ENCODE results near the gene PACSIN1.
"Not testable (repeated sequence)": the region's sequence is repeated elsewhere in the genome, so short reads cannot be mapped to it uniquely, and the experiment has no call there.

The PACSIN1 gene

DNA sequence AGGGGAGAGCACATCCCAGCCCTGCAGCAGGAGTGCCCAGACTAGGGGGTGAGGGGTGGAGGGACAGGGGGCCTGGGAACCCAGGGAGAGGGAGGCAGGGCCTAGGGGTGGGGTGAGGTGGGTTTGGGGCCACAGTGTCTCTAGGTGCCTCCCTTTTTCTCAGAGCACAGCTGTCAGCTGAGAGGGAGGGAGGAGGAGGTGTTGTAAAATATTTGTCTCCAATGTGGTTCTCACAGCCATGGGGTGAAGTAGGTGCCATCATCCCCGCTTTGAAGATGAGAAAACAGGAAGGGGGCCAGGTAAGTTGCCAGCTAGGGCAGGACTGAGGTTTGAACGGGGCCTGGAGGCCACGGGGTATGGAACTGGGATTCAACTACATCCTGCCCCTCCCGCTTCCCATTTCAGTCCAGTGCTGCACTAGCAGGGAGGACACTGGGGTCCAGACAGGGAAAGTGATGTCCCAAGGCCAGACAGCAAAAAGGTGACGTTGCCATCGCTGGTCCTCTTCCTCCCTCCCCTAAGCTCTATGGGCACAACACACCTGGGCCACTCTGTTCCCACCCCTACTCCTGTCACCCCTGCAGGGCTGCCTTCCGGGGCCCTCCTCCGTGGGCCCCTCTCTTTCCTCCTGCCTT is 20.3 kb downstream of the PACSIN1 start:
- H3K27ac ChIP-seq (ENCODE audit: low read depth, low read length), result no peak overlapping the region
- no peak overlapping the region for H3K4me3 ChIP-seq (ENCODE audit: low read depth, low read length)
- no peak overlapping the region for H3K9ac ChIP-seq (ENCODE audit: low read length)
- H3K27me3 ChIP-seq (ENCODE audit: control insufficient read depth, insufficient read depth, low read length), result no peaks in the 10 kb centered on the region
- H3K9me3 ChIP-seq (ENCODE audit: control insufficient read depth, insufficient read depth, low read depth, low read length), result no peaks in the 10 kb centered on the region
- peaks cover 17% of the 10 kb centered on the region for H3K4me1 ChIP-seq (ENCODE audit: control insufficient read depth, insufficient read depth, low read length)
- H3K36me3 ChIP-seq (ENCODE audit: control insufficient read depth, insufficient read depth, low read length), result no peaks in the 10 kb centered on the region

DNA sequence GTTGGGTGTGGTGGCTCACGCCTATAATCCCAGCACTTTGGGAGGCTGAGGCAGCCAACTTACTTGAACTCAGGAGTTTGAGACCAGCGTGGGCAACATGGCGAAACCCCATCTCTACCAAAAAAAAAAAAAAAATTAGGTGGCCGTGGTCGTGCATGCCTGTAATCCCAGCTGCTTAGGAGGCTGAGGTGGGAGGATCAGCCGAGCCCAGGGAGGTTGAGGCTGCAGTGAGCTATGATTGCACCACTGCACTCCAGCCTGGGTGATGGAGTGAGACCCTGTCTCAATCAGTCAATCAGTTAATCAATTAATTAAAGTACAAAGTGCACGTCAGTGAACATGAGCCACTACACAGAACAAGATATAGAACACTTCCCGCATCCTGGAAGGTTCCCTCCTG is 21.0 kb downstream of the PACSIN1 start:
- H3K27me3 ChIP-seq (ENCODE audit: control insufficient read depth, insufficient read depth, low read length); H3K27ac ChIP-seq (ENCODE audit: low read depth, low read length); H3K9ac ChIP-seq (ENCODE audit: low read length); H3K9me3 ChIP-seq (ENCODE audit: control insufficient read depth, insufficient read depth, low read depth, low read length); H3K4me3 ChIP-seq (ENCODE audit: low read depth, low read length); H3K36me3 ChIP-seq (ENCODE audit: control insufficient read depth, insufficient read depth, low read length): not testable (repeated sequence)
- peaks cover 19% of the 10 kb centered on the region for H3K4me1 ChIP-seq (ENCODE audit: control insufficient read depth, insufficient read depth, low read length)

DNA sequence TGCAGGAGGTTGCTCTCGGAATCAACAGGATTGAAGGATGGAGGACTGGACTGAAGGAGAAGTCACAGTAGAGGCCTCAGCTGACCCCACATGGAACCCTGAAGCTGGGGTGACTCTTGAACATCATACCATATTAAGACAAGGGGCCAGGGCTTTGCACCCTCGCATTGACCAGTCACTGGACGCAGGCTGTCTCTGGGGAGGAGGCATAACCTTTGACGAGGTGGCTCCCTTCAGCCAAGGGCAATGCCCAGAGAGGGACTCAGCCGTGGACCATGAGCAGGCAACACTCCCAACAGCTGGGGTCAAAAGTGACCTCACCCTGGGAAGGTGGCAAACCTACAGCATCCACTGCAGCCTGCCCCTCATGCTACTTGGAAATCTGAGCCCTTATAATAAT is 21.7 kb downstream of the PACSIN1 start:
- no peak overlapping the region for H3K4me3 ChIP-seq (ENCODE audit: low read depth, low read length)

DNA sequence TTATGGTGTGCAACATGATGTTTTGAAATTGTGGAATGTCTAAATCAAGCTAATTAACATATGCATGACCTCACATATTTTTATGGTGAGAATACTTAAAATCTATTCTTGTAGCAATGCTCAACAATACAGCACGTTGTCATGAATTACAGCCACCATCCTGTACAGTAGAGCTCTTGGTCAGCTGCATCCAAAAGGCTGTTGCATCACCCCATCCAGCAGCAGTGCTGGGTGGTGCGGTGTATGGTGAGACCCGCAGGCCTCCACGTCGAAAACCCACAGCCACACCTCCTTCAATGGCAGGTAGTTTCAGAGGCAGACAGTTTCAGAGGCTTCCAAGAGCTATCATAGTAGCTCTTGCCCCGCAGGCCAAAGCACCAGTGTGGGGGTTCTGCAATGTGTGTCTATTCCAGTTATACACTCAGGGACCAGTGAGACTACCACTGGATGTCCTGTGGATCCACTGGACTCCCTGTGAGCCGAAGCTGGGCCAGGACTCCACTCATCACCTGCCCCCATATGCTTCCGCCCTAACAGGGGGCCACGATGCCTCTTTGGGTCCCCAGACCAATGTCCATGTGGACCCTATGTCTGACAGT is 23.4 kb downstream of the PACSIN1 start:
- Histone ChIP-seq H3K9me3 (ENCODE audit: control insufficient read depth, insufficient read depth, low read depth, low read length) (no peaks in the 10 kb centered on the region), H3K36me3 (ENCODE audit: control insufficient read depth, insufficient read depth, low read length) (no peaks in the 10 kb centered on the region), H3K27ac (ENCODE audit: low read depth, low read length) (no peak overlapping the region), H3K4me3 (ENCODE audit: low read depth, low read length) (no peak overlapping the region), H3K9ac (ENCODE audit: low read length) (no peak overlapping the region), H3K27me3 (ENCODE audit: control insufficient read depth, insufficient read depth, low read length) (no peaks in the 10 kb centered on the region), H3K4me1 (ENCODE audit: control insufficient read depth, insufficient read depth, low read length) (peaks cover 19% of the 10 kb centered on the region)

More for the DNA sequence above, 21.7 kb downstream of the PACSIN1 start:
- Histone ChIP-seq H3K36me3 (ENCODE audit: control insufficient read depth, insufficient read depth, low read length) (no peaks in the 10 kb centered on the region), H3K9ac (ENCODE audit: low read length) (no peak overlapping the region), H3K27me3 (ENCODE audit: control insufficient read depth, insufficient read depth, low read length) (no peaks in the 10 kb centered on the region), H3K9me3 (ENCODE audit: control insufficient read depth, insufficient read depth, low read depth, low read length) (no peaks in the 10 kb centered on the region), H3K4me1 (ENCODE audit: control insufficient read depth, insufficient read depth, low read length) (peaks cover 19% of the 10 kb centered on the region), H3K27ac (ENCODE audit: low read depth, low read length) (no peak overlapping the region)

DNA sequence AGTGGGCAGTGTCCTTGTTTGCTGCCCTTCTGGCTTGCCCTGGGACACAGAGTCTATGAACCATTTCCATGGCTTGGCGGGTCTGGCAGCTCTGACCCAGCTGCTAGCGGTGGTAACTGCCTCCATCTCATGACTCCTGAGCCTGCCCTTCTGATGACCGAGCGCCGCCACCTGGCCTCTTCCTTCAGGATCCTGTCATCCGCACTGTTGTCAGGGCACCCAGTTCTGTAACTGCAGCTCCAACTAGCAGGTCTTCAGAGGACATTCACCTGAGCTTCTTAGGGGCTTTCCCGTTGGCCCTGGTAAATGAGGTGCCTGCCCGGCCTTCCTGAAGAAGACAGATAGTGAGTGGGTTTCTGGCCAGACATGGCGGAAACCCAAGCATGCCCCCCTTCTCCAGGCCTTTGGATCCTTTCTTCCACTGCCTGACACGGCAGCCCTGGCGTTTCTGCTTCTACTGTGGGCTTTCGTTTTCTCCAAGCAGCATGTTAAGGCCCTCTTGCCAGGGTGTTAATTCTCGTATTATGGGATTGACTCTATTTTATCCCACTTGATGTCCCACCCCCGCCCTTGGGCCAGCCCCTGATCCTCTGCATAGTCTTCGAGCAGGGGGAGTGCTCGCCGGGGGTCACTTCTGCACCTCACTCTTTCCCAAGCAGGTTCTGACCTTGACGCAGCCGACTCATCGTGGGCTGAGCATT is 24.7 kb downstream of the PACSIN1 start:
- no peak overlapping the region for H3K27ac ChIP-seq (ENCODE audit: low read depth, low read length)
- no peaks in the 10 kb centered on the region for H3K36me3 ChIP-seq (ENCODE audit: control insufficient read depth, insufficient read depth, low read length)
- no peak overlapping the region for H3K4me3 ChIP-seq (ENCODE audit: low read depth, low read length)
- no peaks in the 10 kb centered on the region for H3K27me3 ChIP-seq (ENCODE audit: control insufficient read depth, insufficient read depth, low read length)
- H3K9me3 ChIP-seq (ENCODE audit: control insufficient read depth, insufficient read depth, low read depth, low read length), result no peaks in the 10 kb centered on the region
- peaks cover 14% of the 10 kb centered on the region for H3K4me1 ChIP-seq (ENCODE audit: control insufficient read depth, insufficient read depth, low read length)
- H3K9ac ChIP-seq (ENCODE audit: low read length), result no peak overlapping the region

DNA sequence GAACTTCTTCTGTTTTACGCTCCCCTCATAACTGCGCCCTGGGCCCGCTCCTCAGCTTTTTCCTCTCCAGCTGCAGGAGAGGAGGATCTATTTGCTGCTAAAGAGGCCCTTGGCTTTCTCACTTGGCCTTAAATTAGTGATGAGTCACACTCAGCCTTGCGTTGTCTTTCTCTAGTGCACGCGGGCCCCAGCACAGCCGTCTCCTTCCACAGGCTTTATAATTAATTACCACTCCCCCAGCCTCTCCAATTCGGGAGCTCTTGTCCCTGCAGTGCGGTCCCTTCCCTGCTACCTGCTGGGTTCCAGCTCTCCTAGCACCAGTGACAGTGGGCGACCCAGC is 25.2 kb downstream of the PACSIN1 start:
- Histone ChIP-seq H3K27me3 (ENCODE audit: control insufficient read depth, insufficient read depth, low read length) (no peaks in the 10 kb centered on the region), H3K9me3 (ENCODE audit: control insufficient read depth, insufficient read depth, low read depth, low read length) (no peaks in the 10 kb centered on the region), H3K4me1 (ENCODE audit: control insufficient read depth, insufficient read depth, low read length) (peaks cover 14% of the 10 kb centered on the region), H3K27ac (ENCODE audit: low read depth, low read length) (no peak overlapping the region), H3K9ac (ENCODE audit: low read length) (no peak overlapping the region), H3K4me3 (ENCODE audit: low read depth, low read length) (no peak overlapping the region), H3K36me3 (ENCODE audit: control insufficient read depth, insufficient read depth, low read length) (no peaks in the 10 kb centered on the region)

DNA sequence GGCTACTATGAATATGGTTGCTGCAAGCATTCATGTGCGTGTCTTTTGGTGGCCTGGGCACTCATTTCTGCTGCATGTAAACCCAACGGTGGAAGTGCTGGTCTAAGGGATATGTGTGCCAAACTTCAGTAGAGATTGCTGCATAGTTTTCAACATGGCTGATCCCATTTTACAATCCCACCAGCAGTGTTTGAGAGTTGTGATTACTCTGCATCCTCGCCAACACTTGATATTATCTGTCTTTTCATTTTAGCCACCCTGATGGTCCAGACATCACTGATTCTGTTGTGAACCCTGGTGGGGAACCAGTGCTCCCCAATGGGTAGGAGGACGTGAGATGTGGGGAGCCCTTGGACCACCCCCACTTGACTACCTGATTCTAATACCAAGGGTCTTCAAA is 27.5 kb downstream of the PACSIN1 start:
- no peaks in the 10 kb centered on the region for H3K9me3 ChIP-seq (ENCODE audit: control insufficient read depth, insufficient read depth, low read depth, low read length)
- no peak overlapping the region for H3K4me3 ChIP-seq (ENCODE audit: low read depth, low read length)
- H3K36me3 ChIP-seq (ENCODE audit: control insufficient read depth, insufficient read depth, low read length), result no peaks in the 10 kb centered on the region
- H3K27me3 ChIP-seq (ENCODE audit: control insufficient read depth, insufficient read depth, low read length), result no peaks in the 10 kb centered on the region
- peaks cover 14% of the 10 kb centered on the region for H3K4me1 ChIP-seq (ENCODE audit: control insufficient read depth, insufficient read depth, low read length)
- H3K9ac ChIP-seq (ENCODE audit: low read length), result no peak overlapping the region
- no peak overlapping the region for H3K27ac ChIP-seq (ENCODE audit: low read depth, low read length)

DNA sequence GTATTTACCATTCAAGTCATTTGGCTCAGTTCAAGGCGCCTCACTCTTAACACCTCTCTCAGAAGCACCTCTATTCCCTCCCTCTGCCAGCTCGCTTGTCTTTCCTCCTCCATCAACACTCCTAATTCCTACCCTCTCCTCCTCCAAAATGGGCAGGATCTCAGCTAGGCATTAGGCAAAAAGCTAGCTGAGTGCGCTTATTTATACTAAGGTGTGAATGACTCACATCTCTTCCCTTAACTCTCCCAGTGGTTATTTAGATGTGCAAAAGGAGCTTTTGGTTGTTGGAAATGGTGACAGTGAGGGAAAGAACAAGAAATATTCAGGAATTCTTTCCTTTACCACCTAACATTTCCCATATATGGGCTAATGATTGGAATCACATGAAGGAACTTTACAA is 29.1 kb downstream of the PACSIN1 start:
- H3K4me1 ChIP-seq (ENCODE audit: control insufficient read depth, insufficient read depth, low read length), result peaks cover 14% of the 10 kb centered on the region
- no peaks in the 10 kb centered on the region for H3K36me3 ChIP-seq (ENCODE audit: control insufficient read depth, insufficient read depth, low read length)
- H3K4me3 ChIP-seq (ENCODE audit: low read depth, low read length), result no peak overlapping the region
- no peak overlapping the region for H3K27ac ChIP-seq (ENCODE audit: low read depth, low read length)
- no peak overlapping the region for H3K9ac ChIP-seq (ENCODE audit: low read length)
- no peaks in the 10 kb centered on the region for H3K27me3 ChIP-seq (ENCODE audit: control insufficient read depth, insufficient read depth, low read length)
- H3K9me3 ChIP-seq (ENCODE audit: control insufficient read depth, insufficient read depth, low read depth, low read length), result peaks cover 6% of the 10 kb centered on the region; the same call in 1 of the 2 replicates

DNA sequence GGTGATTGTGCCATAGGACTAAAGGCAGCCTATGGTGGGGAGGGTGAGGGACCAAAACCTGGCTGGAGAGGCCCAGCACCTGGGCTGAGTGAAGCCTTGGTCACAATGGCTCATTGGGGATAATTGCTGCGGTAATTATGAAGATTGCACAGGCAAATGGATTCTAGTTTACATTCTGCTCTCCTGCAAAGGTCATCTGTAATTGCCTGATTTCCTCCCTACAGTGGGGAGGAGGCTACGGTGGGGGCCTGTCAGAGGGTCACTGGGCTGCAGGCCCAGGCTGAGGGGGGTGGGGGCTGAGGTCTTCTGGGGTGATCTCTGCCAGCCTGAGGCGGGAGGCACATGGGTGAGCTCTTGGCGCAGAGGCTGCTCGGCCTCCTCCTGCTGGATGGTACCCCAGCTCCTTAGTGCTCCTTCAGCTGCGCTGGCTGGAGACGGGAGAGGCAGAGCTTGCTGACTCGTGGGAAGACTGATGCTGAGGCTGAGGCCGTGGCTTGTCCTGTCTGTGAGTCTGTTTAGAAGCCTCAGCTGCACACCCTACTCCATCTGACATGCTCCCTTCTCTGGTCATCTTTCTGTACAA is 30.3 kb downstream of the PACSIN1 start:
- no peaks in the 10 kb centered on the region for H3K36me3 ChIP-seq (ENCODE audit: control insufficient read depth, insufficient read depth, low read length)
- H3K9me3 ChIP-seq (ENCODE audit: control insufficient read depth, insufficient read depth, low read depth, low read length), result peaks cover 17% of the 10 kb centered on the region

DNA sequence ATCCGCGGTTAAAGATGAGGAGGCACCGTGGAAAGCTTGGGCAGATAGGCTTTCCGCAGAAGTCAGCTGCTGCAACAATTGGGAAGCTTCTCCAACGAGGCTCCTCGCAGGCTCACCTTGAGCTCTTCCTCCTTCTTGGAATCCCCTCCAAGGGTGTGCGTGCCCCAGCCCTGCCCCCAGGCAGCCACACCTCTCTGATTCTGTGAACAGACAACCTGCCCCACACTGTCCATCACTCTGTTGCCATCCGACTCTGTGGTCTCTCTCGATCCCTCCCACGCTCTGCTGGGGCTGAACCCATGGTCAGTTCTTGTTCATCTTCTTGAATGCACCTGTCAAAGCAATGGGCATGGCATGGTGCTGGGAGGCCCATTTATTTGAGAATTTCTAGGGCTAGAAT is 31.5 kb downstream of the PACSIN1 start:
- H3K9ac ChIP-seq (ENCODE audit: low read length), result no peak overlapping the region
- no peak overlapping the region for H3K4me3 ChIP-seq (ENCODE audit: low read depth, low read length)
- H3K27ac ChIP-seq (ENCODE audit: low read depth, low read length), result no peak overlapping the region
- H3K27me3 ChIP-seq (ENCODE audit: control insufficient read depth, insufficient read depth, low read length), result no peaks in the 10 kb centered on the region
- H3K9me3 ChIP-seq (ENCODE audit: control insufficient read depth, insufficient read depth, low read depth, low read length), result peaks cover 22% of the 10 kb centered on the region
- H3K36me3 ChIP-seq (ENCODE audit: control insufficient read depth, insufficient read depth, low read length), result no peaks in the 10 kb centered on the region
- H3K4me1 ChIP-seq (ENCODE audit: control insufficient read depth, insufficient read depth, low read length), result no peaks in the 10 kb centered on the region

More for the DNA sequence above, 30.3 kb downstream of the PACSIN1 start:
- no peak overlapping the region for H3K4me3 ChIP-seq (ENCODE audit: low read depth, low read length)
- no peak overlapping the region for H3K27ac ChIP-seq (ENCODE audit: low read depth, low read length)
- peaks cover 3% of the 10 kb centered on the region for H3K4me1 ChIP-seq (ENCODE audit: control insufficient read depth, insufficient read depth, low read length)
- H3K9ac ChIP-seq (ENCODE audit: low read length), result no peak overlapping the region
- no peaks in the 10 kb centered on the region for H3K27me3 ChIP-seq (ENCODE audit: control insufficient read depth, insufficient read depth, low read length)

DNA sequence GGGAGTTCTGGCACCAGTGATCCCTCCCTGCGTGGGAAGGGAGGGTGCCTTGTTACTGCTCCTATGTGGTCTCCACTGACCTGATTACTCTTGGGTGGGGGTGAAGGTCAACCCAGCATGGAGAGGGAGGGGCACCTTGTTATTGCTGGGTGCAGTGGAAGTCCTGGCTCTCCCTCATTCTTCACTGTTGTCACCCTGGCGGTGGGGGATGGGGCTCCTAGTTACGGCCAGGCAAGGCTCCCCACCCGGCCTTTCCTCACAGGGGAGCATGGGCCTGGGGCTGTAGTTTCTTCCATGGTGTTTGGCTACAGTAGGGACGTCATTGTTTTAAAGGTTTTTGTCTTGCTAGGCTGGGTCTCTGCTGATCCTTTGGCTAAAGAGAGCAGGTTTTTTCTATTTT is 40.8 kb downstream of the PACSIN1 start:
- no peak overlapping the region for H3K9ac ChIP-seq (ENCODE audit: low read length)
- H3K4me1 ChIP-seq (ENCODE audit: control insufficient read depth, insufficient read depth, low read length), result peaks cover 7% of the 10 kb centered on the region; the same call in 1 of the 2 replicates
- H3K36me3 ChIP-seq (ENCODE audit: control insufficient read depth, insufficient read depth, low read length), result no peaks in the 10 kb centered on the region
- no peak overlapping the region for H3K27ac ChIP-seq (ENCODE audit: low read depth, low read length)
- H3K27me3 ChIP-seq (ENCODE audit: control insufficient read depth, insufficient read depth, low read length), result no peaks in the 10 kb centered on the region
- H3K9me3 ChIP-seq (ENCODE audit: control insufficient read depth, insufficient read depth, low read depth, low read length), result peaks cover 6% of the 10 kb centered on the region; the same call in 1 of the 2 replicates
- no peak overlapping the region for H3K4me3 ChIP-seq (ENCODE audit: low read depth, low read length)
